Activated CD4-positive, alpha-beta memory T cell treated with anti-CD3 and anti-CD28 coated beads, Interleukin-2, amount 10 ng/mL, durations not matched to agents 7 days and 5 days (primary cell): ENCODE results near the gene ABHD15. TPM values are rescaled to one million over a fixed set of nuclear protein-coding genes. Genes with fewer than 3 reads are reported as not detected.

Source experiments
- CTCF ChIA-PET: fragments of 350-600 bp; sonication (Branson Sonifier 250); formaldehyde crosslinking; loops from one replicate; lab custom pipeline; 2021; ENCODE audit warnings: antibody characterized with exemption, inconsistent platforms; lab: Charles Lee
- POLR2A ChIA-PET: fragments of 350-600 bp; sonication (Branson Sonifier 250); formaldehyde crosslinking; loops from one replicate; lab custom pipeline; 2021; ENCODE audit warnings: antibody characterized with exemption; lab: Charles Lee
- DNase-seq: peaks from one replicate; pipeline ENCODE4 v3.0.0-alpha.2; 2020
- H3K27ac Mint-ChIP-seq: one replicate; pipeline ENCODE4 v1.8.0; 2021; ENCODE audit warnings: mild to moderate bottlenecking, mixed read lengths
- H3K27me3 Mint-ChIP-seq: one replicate; pipeline ENCODE4 v1.8.0; 2021; ENCODE audit warnings: mixed read lengths
- H3K36me3 Mint-ChIP-seq: one replicate; pipeline ENCODE4 v1.8.0; 2021; ENCODE audit warnings: low read depth, mixed read lengths
- H3K4me1 Mint-ChIP-seq: one replicate; pipeline ENCODE4 v1.8.0; 2021; ENCODE audit warnings: mixed read lengths
- H3K4me3 Mint-ChIP-seq: one replicate; pipeline ENCODE4 v1.8.0; 2021; ENCODE audit warnings: mild to moderate bottlenecking, mixed read lengths
- H3K9me3 Mint-ChIP-seq: one replicate; pipeline ENCODE4 v1.8.0; 2021; ENCODE audit warnings: mixed read lengths
- total RNA-seq, 2 experiments: library from RNA; stranded (reverse); gene quantifications; one replicate each; pipeline ENCODE4 v1.2.3, GENCODE V29; 2021

ABHD15 gene
- total RNA-seq, 2 experiments from 2014 or later = 18.5 to 19.3 TPM

DNA sequence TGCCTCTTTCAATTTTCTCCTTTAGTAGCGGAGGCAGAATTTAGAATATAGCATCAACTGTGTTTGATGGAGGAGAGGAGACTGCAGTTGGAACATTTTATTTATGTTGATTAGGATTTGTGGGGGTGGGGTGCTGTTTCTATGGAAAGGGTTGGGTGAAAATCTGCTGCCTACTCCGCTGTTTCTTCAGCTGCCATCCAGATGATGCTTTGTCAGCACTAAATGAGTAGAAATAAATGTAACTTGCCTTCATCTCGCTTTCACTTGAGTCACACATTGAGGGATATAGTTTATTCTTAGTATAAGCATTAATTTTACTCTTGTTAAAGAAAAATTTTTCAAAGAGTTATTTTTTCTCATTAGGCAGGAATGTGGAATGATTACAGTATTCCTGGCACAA lies 42.1 kb downstream of the ABHD15 start:
- no peaks in the 10 kb centered on the region for H3K9me3 Mint-ChIP-seq
- DNase-seq = no peak
- H3K27me3 Mint-ChIP-seq = no peaks in the 10 kb centered on the region
- H3K4me3 Mint-ChIP-seq = no peak overlapping the region
- peaks cover 29% of the 10 kb centered on the region for H3K36me3 Mint-ChIP-seq
- no peaks in the 10 kb centered on the region for H3K4me1 Mint-ChIP-seq
- H3K27ac Mint-ChIP-seq = no peak overlapping the region
- ChIA-PET CTCF (interaction anchor here (0.6 to 1.8 kb wide), 4 partner anchors 11 to 243 kb away, joined by 3 to 8 read pairs (median 4); no protein-coding TSS in a partner anchor), POLR2A (no interaction called here)

- H3K27ac Mint-ChIP-seq = no peak overlapping the region
- ChIA-PET POLR2A (no interaction called here), CTCF (interaction anchor here (1.2 kb wide), 1 partner anchor 148 kb away, joined by 4 read pairs; no protein-coding TSS in a partner anchor)
- no peaks in the 10 kb centered on the region for H3K4me1 Mint-ChIP-seq
- no peak overlapping the region for H3K4me3 Mint-ChIP-seq
- H3K36me3 Mint-ChIP-seq = peaks cover 36% of the 10 kb centered on the region
- DNase-seq = no peak
- no peaks in the 10 kb centered on the region for H3K9me3 Mint-ChIP-seq
- H3K27me3 Mint-ChIP-seq = no peaks in the 10 kb centered on the region
Observed at GRCh38 chr17:29518359-29518758, 48.5 kb downstream of the ABHD15 start.

GRCh38 chr17:29514792-29515191 lies 52.0 kb downstream of the ABHD15 start:
- Mint-ChIP-seq H3K4me3 (no peak overlapping the region), H3K4me1 (no peaks in the 10 kb centered on the region), H3K36me3 (peaks cover 39% of the 10 kb centered on the region), H3K27ac (no peak overlapping the region), H3K27me3 (no peaks in the 10 kb centered on the region), H3K9me3 (no peaks in the 10 kb centered on the region)
- CTCF ChIA-PET = interaction anchor here (0.7 kb wide), 1 partner anchor 188 kb away, joined by 3 read pairs; no protein-coding TSS in a partner anchor
- POLR2A ChIA-PET = no interaction called here
- no peak for DNase-seq

DNA sequence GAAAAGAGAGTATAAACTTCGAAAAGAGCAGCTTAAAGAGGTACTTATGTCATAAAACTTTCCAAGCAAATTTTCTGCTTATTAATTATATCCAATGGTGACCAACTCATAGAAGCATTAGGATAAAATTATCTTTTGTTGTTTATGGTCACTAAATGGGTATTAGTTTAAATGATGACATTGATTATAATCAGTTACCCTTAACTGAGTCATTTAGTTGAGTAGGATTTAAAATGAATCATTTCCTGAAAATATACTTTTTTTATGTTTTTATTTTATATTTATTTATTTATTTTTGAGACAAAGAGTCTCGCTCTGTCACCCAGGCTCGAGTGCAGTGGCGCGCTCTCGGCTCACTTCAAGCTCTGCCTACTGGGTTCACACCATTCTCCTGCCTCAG lies 55.9 kb downstream of the ABHD15 start:
- CTCF ChIA-PET = no interaction called here
- H3K4me1 Mint-ChIP-seq = no peaks in the 10 kb centered on the region
- no peaks in the 10 kb centered on the region for H3K9me3 Mint-ChIP-seq

More for the DNA sequence above, 55.9 kb downstream of the ABHD15 start:
- H3K27ac Mint-ChIP-seq = no peak overlapping the region
- H3K36me3 Mint-ChIP-seq = peaks cover 38% of the 10 kb centered on the region
- H3K27me3 Mint-ChIP-seq = no peaks in the 10 kb centered on the region
- POLR2A ChIA-PET = no interaction called here
- H3K4me3 Mint-ChIP-seq = no peak overlapping the region
- DNase-seq = no peak

Other genes starting within 250 kb of the ABHD15 start
- 10 to 100 TPM; 50.0 to 51.0 TPM for gene TAOK1, start 176.7 kb downstream of the ABHD15 start, total RNA-seq
- 100 to 1,000 TPM; 112 to 118 TPM for gene TP53I13, start 1.7 kb upstream of the ABHD15 start, total RNA-seq
- 10 to 100 TPM; 76.6 to 80.4 TPM for gene GIT1, start 22.6 kb upstream of the ABHD15 start, total RNA-seq
- gene ANKRD13B, start 26.1 kb upstream of the ABHD15 start, total RNA-seq = 10 to 100 TPM; 11.3 to 13.6 TPM
- gene CORO6, start 55.9 kb upstream of the ABHD15 start, total RNA-seq = 1 to 10 TPM; 5.3 to 5.6 TPM